Memory B cell (primary cell): ENCODE data around the gene SLX4IP.

ENCODE experiments used
- ATAC-seq: fragments of 150-1000 bp; cut with Tn5 transposase; 2 replicates; pipeline ENCODE4 v1.10.0; 2021; ENCODE audit warnings: low read depth, mild to moderate bottlenecking, moderate library complexity
- DNase-seq, 2 donors: peaks; one replicate each; pipeline ENCODE4 v3.0.0; 2022; ENCODE audit warnings: low spot score in 2 of 2
- H3K27ac Mint-ChIP-seq: one replicate; pipeline ENCODE4 v1.8.0; 2022; ENCODE audit warnings: mild to moderate bottlenecking, moderate library complexity, mixed read lengths
- H3K27me3 Mint-ChIP-seq: one replicate; pipeline ENCODE4 v1.8.0; 2022; ENCODE audit warnings: mixed read lengths
- H3K36me3 Mint-ChIP-seq: one replicate; pipeline ENCODE4 v1.8.0; 2022; ENCODE audit warnings: mild to moderate bottlenecking, mixed read lengths
- H3K4me1 Mint-ChIP-seq: one replicate; pipeline ENCODE4 v1.8.0; 2022; ENCODE audit warnings: mixed read lengths
- H3K4me3 Mint-ChIP-seq: one replicate; pipeline ENCODE4 v1.8.0; 2022; ENCODE audit warnings: mild to moderate bottlenecking, moderate library complexity, mixed read lengths
- H3K9me3 Mint-ChIP-seq: one replicate; pipeline ENCODE4 v1.8.0; 2022; ENCODE audit warnings: mixed read lengths

SLX4IP gene

GRCh38 chr20:10539818-10540553, 104.9 kb downstream of the SLX4IP start:
- Mint-ChIP-seq H3K36me3 (peaks cover 7% of the 10 kb centered on the region), H3K4me3 (no peak overlapping the region), H3K4me1 (peaks cover 18% of the 10 kb centered on the region), H3K27ac (no peak overlapping the region), H3K9me3 (peaks cover under 1% of the 10 kb centered on the region), H3K27me3 (no peaks in the 10 kb centered on the region)
- DNase-seq = no peak
- ATAC-seq = no peak

GRCh38 chr20:10540636-10541493, 105.8 kb downstream of the SLX4IP start:
- H3K27me3 Mint-ChIP-seq = no peaks in the 10 kb centered on the region
- peaks cover 6% of the 10 kb centered on the region for H3K36me3 Mint-ChIP-seq
- ATAC-seq (no peak), DNase-seq (no peak)
- H3K9me3 Mint-ChIP-seq = no peaks in the 10 kb centered on the region
- H3K4me1 Mint-ChIP-seq = peaks cover 17% of the 10 kb centered on the region
- H3K27ac Mint-ChIP-seq = peak overlapping the region; percentile 49
- H3K4me3 Mint-ChIP-seq = no peak overlapping the region

GRCh38 chr20:10541668-10542411, 106.7 kb downstream of the SLX4IP start:
- Mint-ChIP-seq H3K36me3 (peaks cover 6% of the 10 kb centered on the region), H3K27me3 (no peaks in the 10 kb centered on the region), H3K27ac (no peak overlapping the region), H3K4me3 (no peak overlapping the region), H3K9me3 (no peaks in the 10 kb centered on the region), H3K4me1 (peaks cover 17% of the 10 kb centered on the region)
- DNase-seq = no peak
- no peak for ATAC-seq

- ATAC-seq (no peak), DNase-seq (no peak)
- H3K9me3 Mint-ChIP-seq = no peaks in the 10 kb centered on the region
- H3K27me3 Mint-ChIP-seq = no peaks in the 10 kb centered on the region
- H3K27ac Mint-ChIP-seq = no peak overlapping the region
- peaks cover 19% of the 10 kb centered on the region for H3K4me1 Mint-ChIP-seq
- H3K4me3 Mint-ChIP-seq = no peak overlapping the region
- peaks cover 6% of the 10 kb centered on the region for H3K36me3 Mint-ChIP-seq
These were observed 107.3 kb downstream of the SLX4IP start for GRCh38 chr20:10542442-10542841.

GRCh38 chr20:10543480-10543879, 108.4 kb downstream of the SLX4IP start:
- Mint-ChIP-seq H3K4me3 (no peak overlapping the region), H3K4me1 (peaks cover 24% of the 10 kb centered on the region), H3K36me3 (peaks cover 6% of the 10 kb centered on the region), H3K27me3 (no peaks in the 10 kb centered on the region), H3K27ac (no peak overlapping the region), H3K9me3 (no peaks in the 10 kb centered on the region)
- ATAC-seq (no peak), DNase-seq (no peak)

- no peak for DNase-seq
- Mint-ChIP-seq H3K4me3 (no peak overlapping the region), H3K9me3 (no peaks in the 10 kb centered on the region), H3K27me3 (no peaks in the 10 kb centered on the region), H3K27ac (no peak overlapping the region), H3K4me1 (peaks cover 34% of the 10 kb centered on the region), H3K36me3 (peaks cover 6% of the 10 kb centered on the region)
- no peak for ATAC-seq
These were observed 112.4 kb downstream of the SLX4IP start for GRCh38 chr20:10547276-10548114.

- no peak for DNase-seq
- Mint-ChIP-seq H3K36me3 (no peaks in the 10 kb centered on the region), H3K9me3 (no peaks in the 10 kb centered on the region), H3K27me3 (no peaks in the 10 kb centered on the region), H3K4me1 (peaks cover 32% of the 10 kb centered on the region), H3K4me3 (no peak overlapping the region), H3K27ac (no peak overlapping the region)
- ATAC-seq = no peak
These were observed 114.4 kb downstream of the SLX4IP start for GRCh38 chr20:10549511-10549910.

GRCh38 chr20:10550204-10551118, 115.4 kb downstream of the SLX4IP start:
- ATAC-seq = no peak
- Mint-ChIP-seq H3K4me1 (peaks cover 32% of the 10 kb centered on the region), H3K36me3 (no peaks in the 10 kb centered on the region), H3K27me3 (no peaks in the 10 kb centered on the region), H3K4me3 (no peak overlapping the region), H3K9me3 (no peaks in the 10 kb centered on the region), H3K27ac (peak overlapping the region; percentile 33)
- DNase-seq = no peak

GRCh38 chr20:10551732-10552724, 116.9 kb downstream of the SLX4IP start:
- H3K9me3 Mint-ChIP-seq = no peaks in the 10 kb centered on the region
- no peak for ATAC-seq
- H3K4me1 Mint-ChIP-seq = peaks cover 35% of the 10 kb centered on the region

GRCh38 chr20:10553326-10553984, 118.3 kb downstream of the SLX4IP start:
- H3K27me3 Mint-ChIP-seq = no peaks in the 10 kb centered on the region
- H3K36me3 Mint-ChIP-seq = peaks cover 8% of the 10 kb centered on the region
- no peak for DNase-seq
- no peak overlapping the region for H3K4me3 Mint-ChIP-seq
- no peak overlapping the region for H3K27ac Mint-ChIP-seq
- H3K9me3 Mint-ChIP-seq = no peaks in the 10 kb centered on the region
- peaks cover 29% of the 10 kb centered on the region for H3K4me1 Mint-ChIP-seq
- no peak for ATAC-seq

More at GRCh38 chr20:10551732-10552724, 116.9 kb downstream of the SLX4IP start:
- peaks cover 3% of the 10 kb centered on the region for H3K36me3 Mint-ChIP-seq
- no peak for DNase-seq
- no peak overlapping the region for H3K4me3 Mint-ChIP-seq
- peak overlapping the region; percentile 60 for H3K27ac Mint-ChIP-seq
- no peaks in the 10 kb centered on the region for H3K27me3 Mint-ChIP-seq

- Mint-ChIP-seq H3K4me1 (peaks cover 24% of the 10 kb centered on the region), H3K4me3 (no peak overlapping the region), H3K27ac (no peak overlapping the region), H3K36me3 (peaks cover 11% of the 10 kb centered on the region), H3K9me3 (no peaks in the 10 kb centered on the region), H3K27me3 (no peaks in the 10 kb centered on the region)
- ATAC-seq (no peak), DNase-seq (no peak)
These were observed 119.2 kb downstream of the SLX4IP start for GRCh38 chr20:10554285-10554684.
